ENCODE measurements around the gene ZNF74.

Gene ZNF74

GRCh38 chr22:20398420-20398819, 4.5 kb downstream of the ZNF74 start:
- no peak overlapping the region for H3K27ac ChIP-seq
- H3K9me3 ChIP-seq (replicated peaks in 1 of 11) = no peaks in the 10 kb centered on the region
- H3K27me3 ChIP-seq = no peaks in the 10 kb centered on the region
- peaks cover 28 to 55% (median 46%) of the 10 kb centered on the region in 10 experiments for H3K4me1 ChIP-seq
- TF ChIP-seq Cebpa-rat (IDR thresholded peaks at IDR 0.05) = no peak
- no peak overlapping the region for H3K4me3 ChIP-seq
- H4K20me1 ChIP-seq = peaks cover 0 to 63% (median 32%) of the 10 kb centered on the region in 11 experiments; a peak in 13 of 22 replicates
- H3K36me3 ChIP-seq = peaks cover 5 to 45% (median 31%) of the 10 kb centered on the region in 11 experiments; a peak in 21 of 22 replicates
- no peak overlapping the region for H3K9ac ChIP-seq
- H3K4me2 ChIP-seq = no peak overlapping the region

DNA sequence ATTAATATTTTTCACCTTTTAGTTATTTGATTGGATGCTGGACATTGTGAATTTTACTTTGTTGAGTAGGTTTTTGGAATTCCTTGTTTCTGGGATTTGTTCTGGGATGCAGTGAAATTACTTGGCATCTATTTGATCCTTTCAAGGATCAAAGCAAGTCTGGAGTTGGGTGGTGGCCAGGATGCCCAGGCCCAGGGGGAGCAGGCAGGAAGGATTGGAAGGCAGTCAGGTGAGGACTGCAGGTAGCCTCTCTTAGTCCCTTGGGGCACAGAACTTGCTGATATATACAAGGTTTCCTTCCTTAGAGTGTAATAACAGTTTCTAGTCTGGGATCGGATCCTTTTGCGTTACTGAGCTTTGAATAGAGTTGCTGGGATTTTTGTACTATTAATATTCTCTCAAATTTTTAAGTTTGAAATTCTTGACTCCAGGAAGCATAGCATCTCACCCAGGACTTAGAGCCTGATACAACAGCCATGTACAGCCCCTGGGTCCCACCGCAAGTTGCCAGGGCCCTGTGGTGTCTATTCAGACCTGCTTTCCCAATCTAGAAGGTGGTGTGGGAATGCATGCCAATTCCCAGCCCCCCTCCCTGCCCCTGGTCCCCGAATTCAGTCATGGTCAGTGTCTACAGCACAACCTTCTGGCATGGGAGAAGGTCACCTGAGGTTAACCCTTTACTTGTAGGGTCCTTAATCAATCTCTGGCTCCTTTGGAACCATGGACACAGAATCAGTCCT, 6.1 kb downstream of the ZNF74 start:
- TF ChIP-seq Cebpa-rat (IDR thresholded peaks at IDR 0.05) = no peak
- H3K27ac ChIP-seq = no peak overlapping the region
- H3K9ac ChIP-seq = no peak overlapping the region
- H3K9me3 ChIP-seq (replicated peaks in 1 of 11) = no peaks in the 10 kb centered on the region
- peaks cover 20 to 45% (median 38%) of the 10 kb centered on the region in 10 experiments for H3K4me1 ChIP-seq
- H3K27me3 ChIP-seq = no peaks in the 10 kb centered on the region
- H3K4me2 ChIP-seq = peak overlapping the region in 6 of 11 experiments; percentile 16 to 71 (median 60); a peak in 8 of 22 replicates
- H3K4me3 ChIP-seq = no peak overlapping the region
- H3K36me3 ChIP-seq = peaks cover 13 to 61% (median 47%) of the 10 kb centered on the region in 11 experiments
- peaks cover 0 to 64% (median 39%) of the 10 kb centered on the region in 11 experiments; a peak in 13 of 22 replicates for H4K20me1 ChIP-seq

DNA sequence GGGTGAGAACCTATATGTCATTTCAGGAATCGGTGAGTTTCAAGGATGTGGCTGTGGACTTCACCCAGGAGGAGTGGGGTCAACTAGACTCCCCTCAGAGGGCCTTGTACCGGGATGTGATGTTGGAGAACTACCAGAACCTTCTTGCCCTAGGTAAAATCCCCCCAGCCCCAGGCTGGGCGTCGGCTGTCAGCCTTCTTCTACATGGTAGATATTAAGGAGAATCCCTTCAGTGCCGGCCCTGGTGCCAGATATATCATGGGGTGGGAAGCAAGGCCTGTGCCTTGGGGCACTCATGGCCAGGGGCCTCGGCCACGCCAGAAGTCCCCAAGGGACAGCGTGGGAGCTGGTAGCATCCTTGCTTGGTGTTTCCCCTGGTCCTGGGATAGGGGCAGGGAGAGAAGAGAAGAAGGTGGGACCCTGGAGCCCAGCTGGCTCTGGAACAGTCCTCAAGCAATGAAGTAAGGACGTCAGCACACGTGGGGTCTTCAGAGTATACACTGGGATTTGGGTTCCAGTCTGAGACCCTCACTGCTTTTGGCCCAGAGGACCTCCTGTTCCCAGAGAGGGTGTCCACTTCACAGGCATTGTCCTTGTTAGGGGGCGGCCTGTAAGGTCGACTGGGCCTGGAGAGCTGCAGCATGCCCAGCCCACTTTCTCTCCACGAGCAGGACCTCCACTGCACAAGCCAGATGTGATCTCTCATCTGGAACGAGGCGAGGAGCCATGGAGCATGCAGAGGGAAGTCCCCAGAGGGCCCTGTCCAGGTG, 6.8 kb downstream of the ZNF74 start:
- Histone ChIP-seq H3K27ac (no peak overlapping the region), H3K4me1 (peaks cover 12 to 42% (median 36%) of the 10 kb centered on the region in 10 experiments), H3K9ac (peak overlapping the region in 2 of 11 experiments; percentile 2 to 3; a peak in 1 of 22 replicates), H4K20me1 (peaks cover 0 to 68% (median 46%) of the 10 kb centered on the region in 11 experiments; a peak in 16 of 22 replicates), H3K27me3 (no peaks in the 10 kb centered on the region), H3K4me3 (no peak overlapping the region), H3K4me2 (peak overlapping the region in 7 of 11 experiments; percentile 16 to 71 (median 66); a peak in 13 of 22 replicates), H3K9me3 (replicated peaks in 1 of 11) (no peaks in the 10 kb centered on the region), H3K36me3 (peaks cover 21 to 69% (median 55%) of the 10 kb centered on the region in 11 experiments)
- no peak for TF ChIP-seq Cebpa-rat (IDR thresholded peaks at IDR 0.05)

GRCh38 chr22:20401376-20402014, 7.5 kb downstream of the ZNF74 start:
- H4K20me1 ChIP-seq = peaks cover 0 to 68% (median 53%) of the 10 kb centered on the region in 11 experiments; a peak in 16 of 22 replicates
- peaks cover 5 to 42% (median 36%) of the 10 kb centered on the region in 10 experiments for H3K4me1 ChIP-seq
- peak overlapping the region in 7 of 11 experiments; percentile 16 to 71 (median 66); a peak in 12 of 22 replicates for H3K4me2 ChIP-seq
- no peaks in the 10 kb centered on the region for H3K27me3 ChIP-seq
- no peak overlapping the region for H3K27ac ChIP-seq
- no peaks in the 10 kb centered on the region for H3K9me3 ChIP-seq (replicated peaks in 1 of 11)
- H3K9ac ChIP-seq = 0 out of 22 replicates have a peak overlapping the region, but pooled peaks of 1 of the 11 experiments have one; percentile 2
- peaks cover 28 to 76% (median 62%) of the 10 kb centered on the region in 11 experiments for H3K36me3 ChIP-seq
- no peak for TF ChIP-seq Cebpa-rat (IDR thresholded peaks at IDR 0.05)
- H3K4me3 ChIP-seq = no peak overlapping the region

GRCh38 chr22:20402960-20403778, 9.2 kb downstream of the ZNF74 start:
- Histone ChIP-seq H3K27ac (no peak overlapping the region), H3K4me2 (no peak overlapping the region), H3K4me1 (peaks cover 0 to 41% (median 31%) of the 10 kb centered on the region in 10 experiments; a peak in 14 of 20 replicates), H3K27me3 (no peaks in the 10 kb centered on the region), H4K20me1 (peaks cover 0 to 69% (median 54%) of the 10 kb centered on the region in 11 experiments; a peak in 17 of 22 replicates), H3K36me3 (peaks cover 37 to 87% (median 76%) of the 10 kb centered on the region in 11 experiments), H3K9ac (no peak overlapping the region), H3K4me3 (no peak overlapping the region), H3K9me3 (replicated peaks in 1 of 11) (no peaks in the 10 kb centered on the region)
- TF ChIP-seq Cebpa-rat (IDR thresholded peaks at IDR 0.05) = no peak

DNA sequence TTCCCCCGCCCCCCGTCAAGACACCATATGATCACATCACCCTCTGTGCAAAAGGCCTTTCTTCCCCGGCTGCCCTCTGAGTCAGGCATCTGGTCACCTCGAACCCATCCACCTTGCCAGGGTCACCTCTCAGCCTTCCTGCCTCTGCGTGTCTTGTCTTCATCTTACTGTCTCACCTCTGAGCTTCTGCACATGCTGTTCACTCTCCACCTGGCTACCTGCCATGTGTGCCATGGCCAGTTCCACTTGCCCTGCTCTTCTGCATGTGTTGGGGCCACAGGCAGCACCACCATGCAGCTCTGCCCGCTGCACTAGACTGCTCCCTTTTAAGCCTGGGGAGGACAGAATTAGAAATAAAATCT, 9.8 kb downstream of the ZNF74 start:
- no peak overlapping the region for H3K4me2 ChIP-seq
- no peaks in the 10 kb centered on the region for H3K27me3 ChIP-seq
- H3K27ac ChIP-seq = no peak overlapping the region
- no peak overlapping the region for H3K9ac ChIP-seq
- H4K20me1 ChIP-seq = peaks cover 0 to 69% (median 52%) of the 10 kb centered on the region in 11 experiments; a peak in 17 of 22 replicates
- H3K36me3 ChIP-seq = peaks cover 37 to 88% (median 76%) of the 10 kb centered on the region in 11 experiments
- no peak overlapping the region for H3K4me3 ChIP-seq
- H3K4me1 ChIP-seq = peaks cover 0 to 41% (median 31%) of the 10 kb centered on the region in 10 experiments; a peak in 14 of 20 replicates
- H3K9me3 ChIP-seq (replicated peaks in 1 of 11) = no peaks in the 10 kb centered on the region
- no peak for TF ChIP-seq Cebpa-rat (IDR thresholded peaks at IDR 0.05)

DNA sequence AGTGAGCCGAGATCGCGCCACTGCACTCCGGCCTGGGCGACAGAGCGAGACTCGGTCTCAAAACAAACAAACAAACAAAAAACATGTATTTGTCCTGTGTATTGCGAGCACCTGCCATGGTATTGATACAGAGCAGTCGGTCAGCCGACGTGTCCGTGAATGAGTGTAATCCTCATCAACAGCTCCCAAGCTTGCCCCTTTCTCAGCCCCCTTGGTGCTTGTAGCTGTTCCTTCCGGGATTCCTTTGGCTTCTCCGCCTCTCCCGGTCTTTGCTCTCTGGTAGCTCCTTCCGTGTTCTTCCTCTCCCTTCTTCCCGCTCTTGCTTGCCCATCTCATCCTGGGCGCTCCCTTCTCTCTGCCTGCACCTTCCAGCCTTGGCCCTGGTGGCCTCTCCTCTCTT, 10.9 kb downstream of the ZNF74 start:
- Histone ChIP-seq H3K4me2 (no peak overlapping the region), H3K4me1 (peaks cover 0 to 40% (median 31%) of the 10 kb centered on the region in 10 experiments; a peak in 14 of 20 replicates), H3K4me3 (no peak overlapping the region), H3K9me3 (replicated peaks in 1 of 11) (no peaks in the 10 kb centered on the region), H3K36me3 (peaks cover 37 to 87% (median 76%) of the 10 kb centered on the region in 11 experiments), H3K27me3 (no peaks in the 10 kb centered on the region), H4K20me1 (peaks cover 0 to 62% (median 46%) of the 10 kb centered on the region in 11 experiments; a peak in 17 of 22 replicates), H3K9ac (no peak overlapping the region), H3K27ac (no peak overlapping the region)
- TF ChIP-seq Cebpa-rat (IDR thresholded peaks at IDR 0.05) = no peak

Measured in BLaER1 treated with 17β-estradiol and CSF1 and Interleukin-3, amounts not matched to agents 10 nM and 100 nM (cell line).